ENCODE data around the gene IWS1. TPM values are rescaled to one million over a fixed set of nuclear protein-coding genes. Genes with fewer than 3 reads are reported as not detected.

The IWS1 gene
- total and polyA plus RNA-seq, 9 of the 15 experiments (the other 6 are each of a cell fraction or from before 2014, with no cell fraction given): 20.8 to 67.2 (median 46.6) TPM

GRCh38 chr2:127545796-127546195, 19.5 kb upstream of the IWS1 start:
- no TSS peak for BruUV-seq (replicated peaks)
- POLR2A ChIA-PET: no interaction called here
- no peaks in the 10 kb centered on the region for H3K9me3 ChIP-seq (replicated peaks; ENCODE audit: control insufficient read depth, insufficient read depth, low read depth, low read length)
- H2AFZ ChIP-seq (ENCODE audit: low read depth, low read length): no peak overlapping the region
- H3K9ac ChIP-seq (ENCODE audit: insufficient read depth in 1 of 2, low read depth in 2 of 2, low read length in 2 of 2): no peak overlapping the region
- no peaks in the 10 kb centered on the region for H3K36me3 ChIP-seq (ENCODE audit: control insufficient read depth, insufficient read depth, low read length)
- intact Hi-C loops (cut with micrococcal nuclease): no loop called here
- in situ Hi-C loops (cut with MboI): no loop called here
- peaks cover 8 to 42% of the 10 kb centered on the region in 2 experiments; a peak in 4 of 5 replicates for H3K27me3 ChIP-seq (ENCODE audit: control insufficient read depth in 2 of 2, insufficient read depth in 2 of 2, low read length in 2 of 2)
- FAIRE-seq: no peak
- H3K79me2 ChIP-seq (ENCODE audit: control insufficient read depth, insufficient read depth, low read length): no peaks in the 10 kb centered on the region
- CTCF ChIA-PET (ENCODE audit: low intra/inter-chr PET ratio): no interaction called here
- no peak overlapping the region for H3K4me3 ChIP-seq
- ATAC-seq: no peak
- peaks cover 12% of the 10 kb centered on the region in 2 experiments; a peak in 4 of 5 replicates for H3K4me1 ChIP-seq (replicated peaks in 1 of 2; ENCODE audit: control insufficient read depth in 2 of 2, insufficient read depth in 2 of 2, low read length in 2 of 2)
- no peaks in the 10 kb centered on the region for H3K9me1 ChIP-seq (ENCODE audit: control insufficient read depth, insufficient read depth, low read length)
- WGBS (ENCODE audit: insufficient coverage, low coverage, missing lambda C conversion rate): 0% methylated on average over 1 of the region's 1 CpG
- no peaks in the 10 kb centered on the region for H4K20me1 ChIP-seq (replicated peaks; ENCODE audit: control insufficient read depth, insufficient read depth, low read length)
- H3K4me2 ChIP-seq (ENCODE audit: insufficient read depth, low read length): no peak overlapping the region
- no peak for TF ChIP-seq ZNF354B (CRISPR knock-in tag; IDR thresholded peaks at IDR 0.05)
- TF ChIP-seq ZNF197 (CRISPR knock-in tag; IDR thresholded peaks at IDR 0.05; ENCODE audit: low read depth): no peak
- no peak for TF ChIP-seq CUX1 (CRISPR knock-in tag; IDR thresholded peaks at IDR 0.05)
- TF ChIP-seq ZNF23 (CRISPR knock-in tag; IDR thresholded peaks at IDR 0.05): no peak
- TF ChIP-seq ZNF511 (CRISPR knock-in tag; IDR thresholded peaks at IDR 0.05): no peak
- TF ChIP-seq KLF13 (tag; IDR thresholded peaks at IDR 0.05; ENCODE audit: borderline replicate concordance, low read depth): no peak
- no peak for TF ChIP-seq ZNF830 (CRISPR knock-in tag; IDR thresholded peaks at IDR 0.05)
- TF ChIP-seq ZNF655 (CRISPR knock-in tag; IDR thresholded peaks at IDR 0.05): no peak
- no peak for TF ChIP-seq SP2 (IDR thresholded peaks at IDR 0.05; ENCODE audit: extremely low read depth, low read depth, low read length, poor library complexity, severe bottlenecking)
- TF ChIP-seq ZNF316 (IDR thresholded peaks at IDR 0.05): no peak
- TF ChIP-seq FOXM1 (IDR thresholded peaks at IDR 0.05; ENCODE audit: low read depth): no peak
- no peak for TF ChIP-seq FOXM1 (CRISPR knock-in tag; IDR thresholded peaks at IDR 0.05; ENCODE audit: low read depth)
- no peak for DNase-seq (ENCODE audit: extremely low read depth in 1 of 4, low spot score in 3 of 4)
- H3K27ac ChIP-seq (ENCODE audit: extremely low read depth, low read depth, low read length): no peak overlapping the region
